HG03280 (cell line): ENCODE data around the gene MBD5.

Experiments used
- ATAC-seq: cut with Tn5 transposase; IDR thresholded peaks from one replicate; pipeline ENCODE4 v1.9.1; 2021; ENCODE audit warnings: mild to moderate bottlenecking, moderate library complexity; ENCODE audit not compliant: unreplicated experiment

MBD5 gene

GRCh38 chr2:148299616-148300015, 278.7 kb downstream of the MBD5 start:
- ATAC-seq = no peak

GRCh38 chr2:148300544-148300943, 279.7 kb downstream of the MBD5 start:
- ATAC-seq = no peak

GRCh38 chr2:148301362-148301761, 280.5 kb downstream of the MBD5 start:
- no peak for ATAC-seq

GRCh38 chr2:148302526-148302925, 281.6 kb downstream of the MBD5 start:
- ATAC-seq = no peak

GRCh38 chr2:148303161-148303560, 282.3 kb downstream of the MBD5 start:
- ATAC-seq = no peak

- no peak for ATAC-seq
These were observed 284.6 kb downstream of the MBD5 start for GRCh38 chr2:148305476-148305875.

- no peak for ATAC-seq
These were observed 285.1 kb downstream of the MBD5 start for GRCh38 chr2:148306027-148306426.

- ATAC-seq = no peak
These were observed 296.7 kb downstream of the MBD5 start for GRCh38 chr2:148317598-148317997.

- no peak for ATAC-seq
These were observed 317.6 kb downstream of the MBD5 start for GRCh38 chr2:148338541-148338940.

- ATAC-seq = no peak
These were observed 321.2 kb downstream of the MBD5 start for GRCh38 chr2:148342086-148342485.

- ATAC-seq = no peak
These were observed 329.3 kb downstream of the MBD5 start for GRCh38 chr2:148350199-148350598.

- ATAC-seq = no peak
These were observed 330.7 kb downstream of the MBD5 start for GRCh38 chr2:148351437-148352143.

- no peak for ATAC-seq
These were observed 337.5 kb downstream of the MBD5 start for GRCh38 chr2:148358375-148358774.

GRCh38 chr2:148360662-148361061, 339.8 kb downstream of the MBD5 start:
- ATAC-seq = no peak

- ATAC-seq = no peak
These were observed 341.4 kb downstream of the MBD5 start for GRCh38 chr2:148362144-148362796.

GRCh38 chr2:148375214-148375613, 354.3 kb downstream of the MBD5 start:
- ATAC-seq = no peak

- no peak for ATAC-seq
These were observed 370.4 kb downstream of the MBD5 start for GRCh38 chr2:148391324-148391723.

- ATAC-seq = no peak
These were observed 381.9 kb downstream of the MBD5 start for GRCh38 chr2:148402786-148403185.

GRCh38 chr2:148410899-148411298, 390.0 kb downstream of the MBD5 start:
- ATAC-seq = no peak

GRCh38 chr2:148416248-148416647, 395.4 kb downstream of the MBD5 start:
- no peak for ATAC-seq

GRCh38 chr2:148430101-148430500, 409.2 kb downstream of the MBD5 start:
- ATAC-seq = no peak

GRCh38 chr2:148447877-148448276, 427.0 kb downstream of the MBD5 start:
- no peak for ATAC-seq

GRCh38 chr2:148450531-148450930, 429.6 kb downstream of the MBD5 start:
- ATAC-seq = no peak
